IPS-18c (cell line): ENCODE measurements around the gene SOCS6.

Experiments
- H3K4me3 ChIP-seq: 2 replicates; pipeline ENCODE4 v1.7.0; 2013; ENCODE audit warnings: low read depth, mild to moderate bottlenecking, low read length, moderate library complexity; ENCODE audit not compliant: insufficient read depth
- H3K9me3 ChIP-seq: one replicate; pipeline ENCODE4 v1.6.1; 2013; ENCODE audit warnings: mild to moderate bottlenecking, low read length, moderate library complexity; ENCODE audit not compliant: control insufficient read depth, insufficient read depth

The SOCS6 gene

GRCh38 chr18:70284976-70285620, 3.7 kb upstream of the SOCS6 start:
- Histone ChIP-seq H3K9me3 (no peaks in the 10 kb centered on the region), H3K4me3 (no peak overlapping the region)

DNA sequence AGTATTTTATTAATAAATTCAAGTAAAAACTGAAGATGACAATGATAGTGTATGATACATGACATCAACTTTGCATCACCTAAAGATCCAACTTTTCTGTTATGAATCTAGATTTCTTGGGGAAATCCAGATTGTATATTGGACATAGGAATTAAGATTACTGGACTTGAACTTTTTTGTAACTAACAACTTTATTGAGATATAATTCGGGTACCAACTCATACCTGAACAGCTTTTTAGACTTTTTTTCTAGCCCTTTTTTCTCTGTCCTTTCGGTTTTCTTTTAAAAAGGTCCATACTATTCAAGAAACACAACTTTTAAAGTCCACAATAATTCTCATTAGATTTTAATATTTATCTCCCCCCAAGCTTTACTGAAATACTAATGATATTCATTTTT, 1.1 kb upstream of the SOCS6 start:
- Histone ChIP-seq H3K4me3 (0 out of 2 replicates have a peak overlapping the region, but pooled peaks have one; percentile 64), H3K9me3 (peaks cover under 1% of the 10 kb centered on the region)

DNA sequence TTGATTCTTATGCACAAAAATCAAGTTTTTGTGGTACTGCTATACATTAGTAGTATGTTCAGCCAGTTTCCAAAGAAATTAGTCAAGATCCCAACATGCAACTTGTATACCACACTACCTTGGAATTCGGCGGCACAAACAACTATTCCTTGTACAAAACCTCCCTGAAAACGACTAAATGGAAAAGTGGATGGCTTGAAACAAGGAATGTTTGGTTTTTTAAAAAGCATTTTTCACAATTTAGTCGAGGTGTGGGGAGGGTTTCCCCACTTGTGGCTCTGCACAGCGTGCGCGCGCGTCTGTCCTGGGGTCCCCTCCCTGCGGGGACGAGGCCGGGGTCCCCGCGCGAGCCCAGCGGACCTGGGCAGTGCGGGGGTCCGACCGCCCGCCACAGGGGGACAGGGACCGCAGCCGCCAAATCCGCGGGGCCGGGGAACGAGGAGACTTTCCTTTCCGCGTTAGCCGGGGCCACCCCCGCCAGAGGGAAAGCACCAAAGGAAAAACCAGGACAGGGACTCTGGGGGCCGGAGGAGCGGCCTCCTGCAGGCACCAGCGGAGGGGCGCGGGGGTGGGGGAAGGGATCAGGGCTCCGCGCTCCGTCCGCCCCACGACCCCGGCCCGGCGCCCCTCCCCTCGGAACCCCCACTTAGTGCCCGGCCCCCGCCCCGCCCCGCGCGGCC, 534 bp upstream of the SOCS6 start:
- Histone ChIP-seq H3K9me3 (peaks cover 2% of the 10 kb centered on the region), H3K4me3 (peak overlapping the region; percentile 64)

GRCh38 chr18:70289351-70290312, 787 bp downstream of the SOCS6 start:
- peak overlapping the region; percentile 78 for H3K4me3 ChIP-seq
- H3K9me3 ChIP-seq = peaks cover 2% of the 10 kb centered on the region

DNA sequence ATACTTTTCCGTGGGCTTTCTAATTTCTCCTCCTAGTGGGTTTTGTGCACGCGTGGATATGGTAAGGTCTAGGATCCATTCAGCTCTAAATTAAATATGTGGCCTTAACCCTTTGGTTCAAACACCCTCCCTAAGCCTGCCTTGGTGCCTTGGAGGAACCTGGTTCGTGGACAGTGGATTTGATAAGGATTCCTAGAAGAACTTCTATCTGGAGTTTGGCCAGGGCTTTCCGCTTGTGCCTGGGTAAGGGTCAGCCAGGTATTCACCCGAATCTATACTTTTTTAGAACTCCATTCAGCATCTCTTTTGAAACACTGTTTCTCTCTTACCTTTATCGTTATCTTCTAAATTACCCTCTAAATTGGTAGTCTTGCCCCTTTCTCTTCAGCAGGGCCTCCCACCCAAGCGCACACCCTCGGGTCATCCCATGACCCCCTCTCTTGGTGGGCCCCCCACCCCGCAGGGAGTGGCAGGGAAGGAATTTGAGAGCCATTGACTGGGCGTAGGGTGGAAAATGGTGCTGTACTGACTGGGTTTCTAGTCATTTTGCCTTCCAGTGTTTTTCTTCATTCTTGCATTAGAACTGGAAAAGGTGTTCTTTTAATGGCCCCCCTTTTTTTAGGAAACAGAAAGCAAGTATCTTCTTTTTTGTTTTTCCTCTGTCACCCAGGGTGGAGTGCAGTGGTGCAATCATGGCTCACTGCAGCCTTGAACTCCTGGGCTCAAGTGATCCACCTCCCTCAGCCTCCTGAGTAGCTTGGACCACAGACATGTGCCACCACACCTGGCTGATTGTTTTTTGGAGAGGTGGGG, 1.8 kb downstream of the SOCS6 start:
- Histone ChIP-seq H3K9me3 (peaks cover 2% of the 10 kb centered on the region), H3K4me3 (peak overlapping the region; percentile 6; the same call in 1 of the 2 replicates)

GRCh38 chr18:70291295-70291574, 2.4 kb downstream of the SOCS6 start:
- H3K9me3 ChIP-seq = peaks cover 2% of the 10 kb centered on the region
- no peak overlapping the region for H3K4me3 ChIP-seq

DNA sequence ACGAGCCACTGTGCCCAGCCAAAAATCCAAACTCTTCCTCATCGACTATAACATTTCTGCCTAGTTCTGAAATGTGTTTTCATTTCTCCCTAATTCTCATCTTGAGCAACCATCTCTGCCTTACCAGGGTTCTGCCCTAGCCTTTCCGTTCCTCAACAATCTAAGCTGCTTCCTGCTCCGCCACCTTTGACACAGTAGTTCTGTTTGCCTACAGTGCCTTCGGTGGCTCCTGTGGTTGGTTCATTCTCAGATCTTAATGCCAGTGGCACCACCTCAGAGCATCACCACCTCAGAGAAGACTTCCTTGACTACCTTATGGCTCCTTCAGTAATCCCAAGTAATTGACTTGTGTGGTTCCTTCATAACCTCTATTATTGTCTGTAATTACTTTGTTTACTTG, 3.8 kb downstream of the SOCS6 start:
- Histone ChIP-seq H3K9me3 (peaks cover 2% of the 10 kb centered on the region), H3K4me3 (no peak overlapping the region)

DNA sequence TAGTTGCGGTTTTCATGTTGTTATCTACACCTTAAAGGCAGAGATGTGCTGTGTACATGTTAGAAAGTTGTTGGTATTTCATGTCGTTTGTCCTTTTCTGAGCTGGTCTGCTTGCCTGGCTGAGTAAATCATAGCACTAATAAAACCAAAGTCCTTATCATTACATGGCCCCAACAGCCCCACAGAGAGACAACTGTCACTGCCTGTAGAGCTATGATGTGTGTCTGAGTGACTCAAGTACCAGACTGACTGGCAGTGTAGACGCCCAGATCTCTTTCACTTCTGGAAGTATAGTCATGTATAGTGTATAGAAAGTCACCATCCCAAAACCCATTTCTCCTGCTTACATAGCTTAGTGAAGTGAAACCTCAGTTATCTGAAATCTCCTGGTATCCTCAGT, 4.3 kb downstream of the SOCS6 start:
- H3K9me3 ChIP-seq = peaks cover 2% of the 10 kb centered on the region
- no peak overlapping the region for H3K4me3 ChIP-seq

GRCh38 chr18:70294471-70295191, 5.8 kb downstream of the SOCS6 start:
- Histone ChIP-seq H3K9me3 (peaks cover 2% of the 10 kb centered on the region), H3K4me3 (no peak overlapping the region)

GRCh38 chr18:70295192-70296188, 6.6 kb downstream of the SOCS6 start:
- Histone ChIP-seq H3K9me3 (peaks cover 2% of the 10 kb centered on the region), H3K4me3 (no peak overlapping the region)

GRCh38 chr18:70296289-70296688, 7.4 kb downstream of the SOCS6 start:
- Histone ChIP-seq H3K9me3 (peaks cover 2% of the 10 kb centered on the region), H3K4me3 (no peak overlapping the region)

GRCh38 chr18:70296781-70297180, 7.9 kb downstream of the SOCS6 start:
- H3K4me3 ChIP-seq = no peak overlapping the region

DNA sequence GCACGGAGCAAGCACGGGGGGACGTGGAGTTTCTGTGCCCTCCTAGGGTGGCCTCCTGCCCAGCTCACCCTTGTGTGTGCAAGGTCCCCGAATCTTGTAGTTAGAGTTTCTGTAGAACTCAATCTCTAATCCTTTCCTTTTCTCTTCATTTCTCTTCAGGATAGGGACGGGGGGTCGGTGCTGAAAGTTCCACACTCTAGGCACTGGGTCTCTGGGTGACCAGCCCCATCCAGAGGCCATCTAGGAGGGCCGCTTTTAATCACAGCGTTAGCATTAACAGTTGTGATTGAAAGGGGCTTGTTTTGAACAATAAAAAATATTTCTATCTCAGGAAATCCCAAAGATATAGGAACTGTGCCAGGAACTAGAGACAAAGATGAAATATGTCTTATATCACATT, 10.5 kb downstream of the SOCS6 start:
- no peaks in the 10 kb centered on the region for H3K9me3 ChIP-seq

More at GRCh38 chr18:70296781-70297180, 7.9 kb downstream of the SOCS6 start:
- H3K9me3 ChIP-seq = peaks cover 2% of the 10 kb centered on the region

DNA sequence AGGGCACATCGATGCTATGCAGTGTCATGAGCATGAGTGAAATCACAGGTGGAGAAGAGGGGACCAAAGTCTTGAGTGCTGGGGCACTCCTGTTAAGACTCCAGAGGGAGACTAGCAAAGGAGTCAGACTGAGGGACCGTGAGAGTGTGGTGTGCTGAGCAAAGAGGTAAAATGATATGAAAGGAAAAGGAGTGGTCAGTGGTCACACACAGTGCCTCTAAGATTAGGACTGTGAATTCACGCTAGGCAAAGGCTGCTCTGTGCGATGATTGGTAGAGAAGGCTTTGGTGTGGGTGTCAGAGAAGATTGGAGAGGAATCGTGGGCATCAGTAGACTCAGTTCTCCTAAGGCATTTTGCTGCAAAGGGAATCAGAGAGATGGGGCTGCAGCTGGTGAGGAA, 12.8 kb downstream of the SOCS6 start:
- H3K9me3 ChIP-seq = no peaks in the 10 kb centered on the region
- H3K4me3 ChIP-seq = no peak overlapping the region

More for the DNA sequence above, 10.5 kb downstream of the SOCS6 start:
- H3K4me3 ChIP-seq = no peak overlapping the region

GRCh38 chr18:70308555-70309294, 19.9 kb downstream of the SOCS6 start:
- Histone ChIP-seq H3K9me3 (no peaks in the 10 kb centered on the region), H3K4me3 (no peak overlapping the region)
